HG03039 (cell line): ENCODE results near the gene TANC1.

Experiments used
- ATAC-seq: cut with Tn5 transposase; IDR thresholded peaks from one replicate; pipeline ENCODE4 v1.9.1; 2021; ENCODE audit warnings: mild to moderate bottlenecking, moderate library complexity; ENCODE audit not compliant: unreplicated experiment

TANC1 gene

GRCh38 chr2:159211447-159212396 lies 243.3 kb downstream of the TANC1 start:
- no peak for ATAC-seq

DNA sequence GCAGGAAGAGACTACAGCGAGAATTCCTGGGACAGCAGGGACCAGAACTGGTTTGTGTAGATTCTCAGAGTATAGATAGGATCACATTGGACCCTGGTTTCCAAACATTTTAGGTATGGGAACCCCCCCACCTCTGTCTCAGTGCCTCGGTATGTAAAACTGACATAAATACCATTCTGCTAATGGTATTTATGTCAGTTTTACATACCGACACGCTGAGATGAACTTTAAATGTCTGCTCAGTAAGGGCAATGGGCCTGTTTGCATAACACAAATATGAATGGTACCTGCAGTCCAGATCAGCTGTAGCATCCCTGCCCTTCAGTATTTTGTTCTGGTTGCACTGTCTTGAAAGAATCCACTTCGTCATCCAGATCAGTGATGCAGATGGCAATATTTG lies 244.9 kb downstream of the TANC1 start:
- ATAC-seq, result no peak

DNA sequence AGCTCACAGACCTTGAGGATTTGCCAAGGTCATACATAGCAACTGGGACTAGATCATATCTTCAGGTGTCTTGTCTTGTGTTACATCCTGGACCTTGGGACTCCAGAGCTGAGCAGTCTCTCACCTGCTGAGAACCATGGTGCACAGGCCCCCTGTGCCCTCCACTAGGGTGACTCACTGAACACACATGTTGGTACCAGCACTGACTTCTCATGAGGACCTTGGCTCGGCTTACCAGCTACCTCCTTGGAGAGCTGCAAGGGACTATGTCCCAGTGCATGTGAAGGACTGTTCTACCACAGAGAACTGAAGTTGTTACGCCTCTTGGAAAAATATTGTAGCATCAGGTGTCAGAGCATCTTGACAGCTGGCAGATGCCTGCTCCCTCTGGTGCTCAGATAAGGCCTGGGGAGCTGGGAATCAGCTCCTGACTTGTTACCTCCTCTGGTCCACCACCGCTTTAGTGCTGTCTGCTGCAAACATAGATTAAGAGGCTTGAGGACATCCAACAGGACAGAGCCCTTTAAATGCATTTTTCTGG lies 246.0 kb downstream of the TANC1 start:
- no peak for ATAC-seq

DNA sequence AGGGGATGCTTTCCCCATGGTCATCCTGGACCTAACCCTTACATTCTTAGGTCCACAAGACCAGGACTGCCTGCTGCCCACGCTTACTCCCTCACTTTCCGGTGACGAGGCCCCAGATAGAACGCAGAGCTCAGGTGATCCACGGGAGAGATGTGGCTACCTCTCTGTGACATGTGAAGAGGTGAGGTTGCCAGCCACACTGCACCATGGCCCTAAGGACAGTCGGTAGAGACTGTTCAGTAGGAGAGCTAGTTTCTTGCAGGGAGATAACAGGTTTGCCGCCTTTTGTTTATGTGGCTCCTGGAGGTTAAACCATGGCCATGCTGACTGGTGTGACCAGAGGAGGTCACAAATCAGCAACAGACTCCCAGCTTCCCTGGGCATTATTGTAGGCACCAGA lies 246.7 kb downstream of the TANC1 start:
- no peak for ATAC-seq

- ATAC-seq, result no peak
Observed at GRCh38 chr2:159217676-159218075, 249.2 kb downstream of the TANC1 start.

- no peak for ATAC-seq
Observed at GRCh38 chr2:159218389-159218788, 249.9 kb downstream of the TANC1 start.

GRCh38 chr2:159219394-159219998 lies 251.1 kb downstream of the TANC1 start:
- no peak for ATAC-seq

GRCh38 chr2:159224061-159224813 lies 255.8 kb downstream of the TANC1 start:
- ATAC-seq, result no peak

DNA sequence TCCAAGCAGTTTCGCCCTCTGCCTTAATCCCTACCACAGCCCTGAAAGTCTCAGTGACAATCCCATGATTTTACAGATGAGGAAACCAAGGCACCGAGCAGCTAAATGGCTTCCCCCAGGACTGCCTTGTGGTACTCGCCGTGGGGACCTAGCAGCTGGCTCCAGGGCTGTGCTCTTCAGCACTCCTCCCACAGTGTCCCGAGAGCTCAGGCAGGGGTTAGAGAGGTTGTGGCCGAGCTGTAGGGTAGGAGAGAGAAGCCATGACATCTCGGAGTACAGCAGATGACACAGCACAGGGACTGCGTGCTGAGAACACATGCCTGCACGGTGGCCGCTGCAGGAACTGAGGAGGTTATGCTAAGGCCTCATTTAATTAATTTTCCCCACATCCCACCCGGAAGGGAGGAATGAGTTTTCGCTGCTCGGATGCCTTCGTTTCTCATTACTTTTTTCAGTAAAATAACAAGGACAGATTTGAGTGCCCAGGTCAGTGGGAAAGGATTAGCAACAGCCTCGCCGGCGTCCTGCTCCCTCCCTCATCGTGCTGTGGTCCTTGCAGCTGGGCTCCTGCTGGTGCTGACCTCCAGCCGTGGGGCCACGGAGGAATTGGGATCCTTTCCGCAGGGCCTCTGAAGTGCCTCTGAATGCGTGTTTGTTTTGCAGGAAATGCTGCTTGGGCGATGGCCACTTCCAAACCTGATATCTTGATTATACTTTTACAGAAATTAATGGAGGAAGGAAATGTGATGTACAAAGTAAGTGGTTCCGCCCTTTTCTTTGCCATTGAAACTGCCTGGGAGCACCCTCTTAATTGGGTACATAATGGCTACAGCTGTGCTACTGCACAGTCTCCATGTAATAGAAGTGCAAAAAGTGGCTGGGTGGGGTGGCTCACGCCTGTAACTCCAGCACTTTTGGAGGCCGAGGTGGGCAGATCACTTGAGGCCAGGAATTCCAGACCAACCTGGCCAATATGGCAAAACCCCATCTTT lies 256.9 kb downstream of the TANC1 start:
- ATAC-seq, result no peak

DNA sequence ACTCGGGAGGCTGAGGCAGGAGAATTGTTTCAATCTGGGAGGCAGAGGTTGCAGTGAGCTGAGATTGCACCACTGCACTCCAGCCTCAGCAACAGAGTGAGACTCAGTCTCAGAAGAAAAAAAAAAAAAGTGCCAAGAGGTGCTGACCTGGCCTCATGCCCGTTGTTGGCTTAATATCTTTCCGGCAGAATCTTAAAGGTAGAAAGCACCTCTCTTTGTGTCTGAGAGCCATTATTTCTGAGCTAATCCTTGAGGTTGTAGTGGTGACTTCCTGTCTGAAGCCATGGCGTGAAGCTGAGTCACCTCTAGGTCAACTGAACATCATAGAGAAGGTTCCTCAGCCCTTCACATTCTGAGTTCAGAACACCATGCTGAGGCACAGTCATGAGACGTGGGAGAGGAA lies 257.6 kb downstream of the TANC1 start:
- no peak for ATAC-seq

DNA sequence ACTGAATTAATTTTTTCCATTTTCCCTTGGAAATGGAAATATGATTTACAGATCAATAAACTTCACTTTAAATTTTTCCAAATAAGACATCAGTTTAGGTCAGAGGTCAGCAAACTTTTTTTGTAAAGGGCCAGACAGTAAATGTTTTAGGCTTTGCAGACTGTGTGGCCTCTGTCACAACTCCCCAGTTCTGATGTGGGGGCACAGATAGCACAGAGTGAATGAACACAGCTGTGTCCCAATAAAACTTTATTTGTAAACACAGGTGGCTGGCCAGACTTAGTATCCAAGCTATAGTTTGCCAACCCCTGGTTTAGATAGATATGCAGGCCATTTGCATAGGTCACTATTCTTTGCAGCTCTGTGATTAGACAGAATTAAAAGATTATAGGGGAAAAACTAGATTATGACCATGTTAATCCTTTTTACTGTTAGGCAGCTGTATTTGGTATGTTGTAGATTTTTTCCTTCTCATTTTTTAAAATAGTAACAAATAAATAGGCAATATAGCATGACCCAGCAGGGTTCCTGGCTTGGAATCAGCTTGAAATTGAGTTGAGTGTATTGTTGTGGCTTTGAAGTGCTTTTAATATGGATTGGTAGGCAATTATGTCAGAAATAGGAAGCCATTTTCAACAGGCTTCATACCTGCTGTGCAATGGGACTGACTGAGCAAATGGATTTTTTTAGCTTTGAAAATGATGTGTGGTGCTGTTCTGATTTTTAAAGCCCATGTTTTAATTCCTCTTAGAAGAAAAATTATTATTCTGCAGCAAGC lies 258.4 kb downstream of the TANC1 start:
- no peak for ATAC-seq

GRCh38 chr2:159227467-159227866 lies 259.0 kb downstream of the TANC1 start:
- no peak for ATAC-seq

DNA sequence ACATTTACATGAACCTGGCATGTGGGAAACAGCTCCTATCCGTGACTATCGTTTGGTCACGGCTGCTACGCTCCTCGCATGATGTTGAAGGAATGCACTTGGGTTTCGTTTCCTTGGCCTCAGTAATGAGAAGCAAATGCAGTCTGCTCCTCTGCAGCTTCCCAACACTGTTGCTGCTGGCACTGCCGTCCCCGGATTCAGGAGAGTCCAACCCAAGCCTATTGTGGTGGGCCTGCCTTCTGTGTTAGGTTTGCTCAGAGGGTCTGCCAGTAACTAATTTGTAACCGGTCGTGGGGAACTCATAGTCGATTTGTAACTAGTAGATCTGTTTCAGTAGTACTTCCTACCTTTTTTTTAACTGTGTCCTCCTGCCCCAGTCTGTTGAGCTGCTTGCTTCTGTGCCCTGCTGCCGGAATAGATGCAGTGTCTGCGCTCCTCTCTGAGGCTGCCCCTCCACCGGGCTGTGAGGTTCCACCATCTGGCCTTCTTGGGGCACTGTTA lies 259.7 kb downstream of the TANC1 start:
- ATAC-seq, result no peak

GRCh38 chr2:159229476-159230144 lies 261.2 kb downstream of the TANC1 start:
- ATAC-seq, result no peak

DNA sequence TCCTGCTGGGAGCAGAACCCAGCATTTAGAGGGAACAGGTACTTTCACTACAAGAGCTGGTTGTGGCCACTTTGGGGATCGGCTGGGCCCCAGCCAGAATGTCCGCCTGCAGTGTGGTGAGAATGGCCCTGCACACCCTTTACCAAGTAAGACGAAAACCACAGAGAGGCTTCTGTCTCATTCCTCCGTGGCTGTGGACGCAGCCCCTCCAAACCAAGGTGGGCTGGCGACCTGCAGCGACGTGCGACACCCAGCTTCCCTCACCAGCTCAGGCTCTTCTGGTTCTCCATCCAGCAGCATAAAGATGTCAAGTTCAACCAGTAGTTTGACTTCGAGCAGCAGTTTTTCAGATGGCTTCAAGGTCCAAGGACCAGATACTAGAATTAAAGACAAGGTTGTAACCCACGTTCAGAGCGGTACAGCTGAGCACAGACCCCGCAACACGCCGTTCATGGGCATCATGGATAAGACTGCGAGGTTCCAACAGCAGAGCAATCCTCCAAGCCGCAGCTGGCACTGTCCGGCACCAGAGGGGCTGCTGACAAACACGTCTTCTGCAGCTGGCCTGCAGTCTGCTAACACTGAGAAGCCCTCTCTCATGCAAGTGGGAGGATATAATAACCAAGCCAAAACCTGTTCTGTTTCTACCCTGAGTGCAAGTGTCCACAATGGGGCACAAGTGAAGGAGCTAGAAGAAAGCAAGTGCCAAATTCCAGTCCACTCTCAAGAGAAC lies 261.9 kb downstream of the TANC1 start:
- ATAC-seq, result no peak

- ATAC-seq, result no peak
Observed at GRCh38 chr2:159232456-159233170, 264.2 kb downstream of the TANC1 start.

- no peak for ATAC-seq
Observed at GRCh38 chr2:159234868-159235267, 266.4 kb downstream of the TANC1 start.
